Stimulated activated naive CD8-positive, alpha-beta T cell treated with anti-CD3 and anti-CD28 coated beads, Interleukin-15, amount 100 ng/mL, for 72 hours (primary cell): ENCODE data around the gene ROBO1.
"Not testable (repeated sequence)": the region's sequence is repeated elsewhere in the genome, so short reads cannot be mapped to it uniquely, and the experiment has no call there.

Source experiments
- ATAC-seq: fragments of 150-1000 bp; cut with Tn5 transposase; 2 replicates; pipeline ENCODE4 v1.10.0; 2021; ENCODE audit warnings: mild to moderate bottlenecking, moderate library complexity
- DNase-seq, 2 donors: peaks; one replicate each; pipeline ENCODE4 v3.0.0; 2021 to 2022
- H3K27ac Mint-ChIP-seq, 2 donors: one replicate each; pipeline ENCODE4 v1.8.0; 2022; ENCODE audit warnings: mild to moderate bottlenecking in 2 of 2, mixed read lengths in 2 of 2, moderate library complexity in 2 of 2
- H3K27me3 Mint-ChIP-seq: one replicate; pipeline ENCODE4 v1.8.0; 2022; ENCODE audit warnings: mixed read lengths
- H3K4me1 Mint-ChIP-seq: one replicate; pipeline ENCODE4 v1.8.0; 2022; ENCODE audit warnings: mild to moderate bottlenecking, mixed read lengths
- H3K4me3 Mint-ChIP-seq, 2 donors: one replicate each; pipeline ENCODE4 v1.8.0; 2022; ENCODE audit warnings: mild to moderate bottlenecking in 2 of 2, mixed read lengths in 2 of 2, moderate library complexity in 1 of 2
- H3K9me3 Mint-ChIP-seq, 2 donors: one replicate each; pipeline ENCODE4 v1.8.0; 2022; ENCODE audit warnings: mixed read lengths in 2 of 2

The ROBO1 gene

GRCh38 chr3:78717041-78717440, 1050.8 kb downstream of the ROBO1 start:
- Mint-ChIP-seq H3K9me3 (peaks cover 6 to 7% of the 10 kb centered on the region in 2 donors), H3K4me1 (peaks cover 5% of the 10 kb centered on the region), H3K27me3 (no peaks in the 10 kb centered on the region), H3K4me3 (no peak overlapping the region), H3K27ac (no peak overlapping the region)
- ATAC-seq, result no peak
- DNase-seq, result no peak

- DNase-seq (no peak), ATAC-seq (no peak)
- H3K4me3 Mint-ChIP-seq, result no peak overlapping the region
- H3K27ac Mint-ChIP-seq, result no peak overlapping the region
- peaks cover 6% of the 10 kb centered on the region for H3K4me1 Mint-ChIP-seq
- H3K9me3 Mint-ChIP-seq, result peaks cover 6 to 15% of the 10 kb centered on the region in 2 donors
- no peaks in the 10 kb centered on the region for H3K27me3 Mint-ChIP-seq
These were observed 1054.9 kb downstream of the ROBO1 start for GRCh38 chr3:78712941-78713340.

- peaks cover 6 to 15% of the 10 kb centered on the region in 2 donors for H3K9me3 Mint-ChIP-seq
These were observed 1055.5 kb downstream of the ROBO1 start for GRCh38 chr3:78712270-78712669.

GRCh38 chr3:78708565-78709073, 1059.2 kb downstream of the ROBO1 start:
- peaks cover 8 to 13% of the 10 kb centered on the region in 2 donors for H3K9me3 Mint-ChIP-seq
- peaks cover 12% of the 10 kb centered on the region for H3K4me1 Mint-ChIP-seq
- H3K27me3 Mint-ChIP-seq, result no peaks in the 10 kb centered on the region
- DNase-seq, result no peak
- no peak overlapping the region for H3K4me3 Mint-ChIP-seq
- no peak for ATAC-seq
- no peak overlapping the region for H3K27ac Mint-ChIP-seq

More at GRCh38 chr3:78712270-78712669, 1055.5 kb downstream of the ROBO1 start:
- ATAC-seq (no peak), DNase-seq (no peak)
- H3K4me3 Mint-ChIP-seq, result no peak overlapping the region
- peaks cover 12% of the 10 kb centered on the region for H3K4me1 Mint-ChIP-seq
- H3K27ac Mint-ChIP-seq, result no peak overlapping the region
- no peaks in the 10 kb centered on the region for H3K27me3 Mint-ChIP-seq

- peak overlapping the region in 1 of 2 donors; percentile 2 for H3K4me3 Mint-ChIP-seq
- H3K27me3 Mint-ChIP-seq, result no peaks in the 10 kb centered on the region
- H3K9me3 Mint-ChIP-seq, result peaks cover 8 to 13% of the 10 kb centered on the region in 2 donors
- peak overlapping the region in 1 of 2 donors; percentile 76 for H3K27ac Mint-ChIP-seq
- no peak for DNase-seq
- peaks cover 7% of the 10 kb centered on the region for H3K4me1 Mint-ChIP-seq
- no peak for ATAC-seq
These were observed 1060.2 kb downstream of the ROBO1 start for GRCh38 chr3:78707609-78708008.

- Mint-ChIP-seq H3K27me3 (no peaks in the 10 kb centered on the region), H3K9me3 (peaks cover 8 to 13% of the 10 kb centered on the region in 2 donors), H3K4me3 (no peak overlapping the region), H3K27ac (no peak overlapping the region), H3K4me1 (peaks cover 7% of the 10 kb centered on the region)
- DNase-seq, result no peak
- no peak for ATAC-seq
These were observed 1060.8 kb downstream of the ROBO1 start for GRCh38 chr3:78706906-78707523.

- Mint-ChIP-seq H3K9me3 (peaks cover 0 to 13% of the 10 kb centered on the region in 2 donors), H3K27ac (no peak overlapping the region), H3K4me1 (peaks cover 7% of the 10 kb centered on the region), H3K27me3 (no peaks in the 10 kb centered on the region), H3K4me3 (no peak overlapping the region)
- ATAC-seq, result no peak
- DNase-seq, result no peak
These were observed 1063.9 kb downstream of the ROBO1 start for GRCh38 chr3:78703944-78704343.

- Mint-ChIP-seq H3K4me1 (no peaks in the 10 kb centered on the region), H3K27ac (no peak overlapping the region), H3K27me3 (no peaks in the 10 kb centered on the region), H3K9me3 (peaks cover 0 to 13% of the 10 kb centered on the region in 2 donors), H3K4me3 (no peak overlapping the region)
- no peak for ATAC-seq
- DNase-seq, result no peak
These were observed 1066.3 kb downstream of the ROBO1 start for GRCh38 chr3:78701537-78701936.

- Mint-ChIP-seq H3K9me3 (no peaks in the 10 kb centered on the region), H3K4me3 (no peak overlapping the region), H3K4me1 (no peaks in the 10 kb centered on the region), H3K27ac (no peak overlapping the region), H3K27me3 (no peaks in the 10 kb centered on the region)
- DNase-seq (no peak), ATAC-seq (no peak)
These were observed 1069.4 kb downstream of the ROBO1 start for GRCh38 chr3:78698431-78698830.

GRCh38 chr3:78697426-78697825, 1070.4 kb downstream of the ROBO1 start:
- Mint-ChIP-seq H3K4me1 (no peaks in the 10 kb centered on the region), H3K4me3 (no peak overlapping the region), H3K9me3 (no peaks in the 10 kb centered on the region), H3K27ac (no peak overlapping the region), H3K27me3 (no peaks in the 10 kb centered on the region)
- DNase-seq, result no peak
- ATAC-seq, result no peak

GRCh38 chr3:78690766-78691165, 1077.0 kb downstream of the ROBO1 start:
- Mint-ChIP-seq H3K9me3 (no peaks in the 10 kb centered on the region), H3K27ac (no peak overlapping the region), H3K4me3 (no peak overlapping the region), H3K27me3 (no peaks in the 10 kb centered on the region), H3K4me1 (no peaks in the 10 kb centered on the region)
- no peak for ATAC-seq
- no peak for DNase-seq

- Mint-ChIP-seq H3K27ac (no peak overlapping the region), H3K9me3 (no peaks in the 10 kb centered on the region), H3K4me1 (no peaks in the 10 kb centered on the region), H3K4me3 (no peak overlapping the region), H3K27me3 (no peaks in the 10 kb centered on the region)
- no peak for DNase-seq
- ATAC-seq, result no peak
These were observed 1078.4 kb downstream of the ROBO1 start for GRCh38 chr3:78689378-78689777.

- Mint-ChIP-seq H3K4me1 (no peaks in the 10 kb centered on the region), H3K4me3 (no peak overlapping the region), H3K9me3 (peaks cover 0 to 4% of the 10 kb centered on the region in 2 donors), H3K27me3 (no peaks in the 10 kb centered on the region), H3K27ac (no peak overlapping the region)
- no peak for ATAC-seq
- DNase-seq, result no peak
These were observed 1080.3 kb downstream of the ROBO1 start for GRCh38 chr3:78687520-78687919.

- Mint-ChIP-seq H3K9me3 (peaks cover 0 to 4% of the 10 kb centered on the region in 2 donors), H3K27me3 (no peaks in the 10 kb centered on the region), H3K27ac (no peak overlapping the region), H3K4me3 (no peak overlapping the region), H3K4me1 (no peaks in the 10 kb centered on the region)
- DNase-seq (no peak), ATAC-seq (no peak)
These were observed 1084.5 kb downstream of the ROBO1 start for GRCh38 chr3:78683284-78683683.

- not testable (repeated sequence) for H3K4me1 Mint-ChIP-seq, H3K4me3 Mint-ChIP-seq, ATAC-seq, DNase-seq, H3K27me3 Mint-ChIP-seq, H3K27ac Mint-ChIP-seq, H3K9me3 Mint-ChIP-seq
These were observed 1092.5 kb downstream of the ROBO1 start for GRCh38 chr3:78675119-78675805.

GRCh38 chr3:78670746-78671145, 1097.1 kb downstream of the ROBO1 start:
- Mint-ChIP-seq H3K27ac (no peak overlapping the region), H3K4me1 (no peaks in the 10 kb centered on the region), H3K4me3 (no peak overlapping the region), H3K9me3 (no peaks in the 10 kb centered on the region), H3K27me3 (no peaks in the 10 kb centered on the region)
- no peak for ATAC-seq
- no peak for DNase-seq
